ENCODE results near the gene BTN1A1.
"Not testable (repeated sequence)": the region's sequence is repeated elsewhere in the genome, so short reads cannot be mapped to it uniquely, and the experiment has no call there.

BTN1A1 gene

DNA sequence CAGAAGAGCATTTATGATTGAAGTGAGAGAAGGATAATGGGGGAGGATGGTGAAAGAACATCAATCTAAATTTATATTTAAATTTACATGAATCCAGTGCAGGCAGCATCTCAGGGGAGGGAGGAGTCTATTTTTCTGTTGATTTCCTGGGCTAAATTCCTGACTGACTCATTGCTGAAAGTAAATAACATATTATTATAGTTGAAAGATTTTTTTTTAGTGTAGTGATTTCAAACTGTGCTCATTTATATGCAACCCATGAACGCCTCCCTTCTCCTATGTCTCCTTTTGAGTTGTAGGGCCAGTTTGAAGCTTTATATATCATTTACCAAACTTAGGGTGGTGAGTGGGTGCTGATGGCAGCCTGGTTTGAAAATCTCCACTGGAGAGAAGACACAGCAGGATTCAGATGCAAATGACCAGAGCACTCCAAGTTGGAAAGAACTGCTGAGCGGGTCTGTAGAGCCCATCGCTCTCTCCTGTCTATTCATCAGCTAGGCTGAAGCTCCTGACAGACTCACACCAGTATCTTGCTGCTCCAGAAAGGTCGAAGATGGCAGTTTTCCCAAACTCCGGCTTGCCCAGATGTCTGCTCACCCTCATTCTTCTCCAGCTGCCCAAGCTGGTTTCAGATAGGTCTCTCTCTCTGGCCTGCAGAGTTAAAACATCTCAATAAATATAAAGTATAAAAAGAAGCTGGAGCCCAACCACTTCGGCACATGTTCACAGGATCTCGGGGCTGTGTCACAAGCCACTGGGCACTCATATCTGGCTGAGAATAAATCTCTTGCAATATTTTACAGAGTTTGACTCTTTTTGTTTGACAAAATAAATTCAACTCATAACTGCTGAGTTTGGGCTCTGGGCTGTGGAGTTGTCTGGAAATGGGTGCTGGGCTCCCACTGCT is 24.0 kb upstream of the BTN1A1 start:
- DNase-seq (ENCODE audit: low spot score): no peak

DNA sequence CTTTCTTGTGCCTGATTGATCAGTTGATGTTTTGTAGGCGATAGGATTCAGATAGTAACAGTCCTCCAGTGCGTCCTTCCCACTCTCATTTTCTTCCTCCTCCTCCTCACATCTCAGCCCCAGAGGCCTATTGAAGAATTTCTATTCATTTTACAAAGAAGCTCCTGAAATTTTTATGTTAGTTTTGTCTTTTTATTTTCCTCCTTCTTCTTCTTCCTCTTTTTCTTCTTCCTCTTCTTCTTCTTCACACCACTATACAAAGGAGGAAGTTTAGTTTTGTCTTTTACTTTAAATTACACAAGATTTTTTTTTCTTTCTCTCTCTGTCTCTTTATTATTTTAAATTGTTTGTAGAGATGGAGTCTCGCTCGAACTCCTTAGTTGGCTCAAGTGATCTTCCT is 23.2 kb upstream of the BTN1A1 start:
- DNase-seq (ENCODE audit: low spot score): no peak

DNA sequence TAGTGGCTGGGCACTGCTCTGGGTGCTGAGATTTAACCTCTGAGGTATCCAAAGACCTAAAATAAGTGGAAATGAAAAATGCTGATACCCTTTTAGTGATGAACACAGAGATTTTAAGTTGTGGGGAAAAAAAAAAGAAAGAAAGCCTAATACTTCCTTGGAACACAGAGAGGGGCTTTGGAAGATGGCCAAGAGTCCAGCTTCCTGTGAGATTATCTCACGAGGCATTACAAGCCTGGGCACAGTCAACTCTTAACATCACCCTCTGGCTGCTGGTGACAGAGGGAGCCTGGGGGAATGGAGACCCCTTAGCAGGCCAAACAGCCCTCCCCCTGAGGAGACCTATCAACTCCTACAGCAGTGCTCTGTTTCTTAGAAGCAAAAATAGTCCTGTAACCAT is 22.7 kb upstream of the BTN1A1 start:
- DNase-seq (ENCODE audit: low spot score): no peak

DNA sequence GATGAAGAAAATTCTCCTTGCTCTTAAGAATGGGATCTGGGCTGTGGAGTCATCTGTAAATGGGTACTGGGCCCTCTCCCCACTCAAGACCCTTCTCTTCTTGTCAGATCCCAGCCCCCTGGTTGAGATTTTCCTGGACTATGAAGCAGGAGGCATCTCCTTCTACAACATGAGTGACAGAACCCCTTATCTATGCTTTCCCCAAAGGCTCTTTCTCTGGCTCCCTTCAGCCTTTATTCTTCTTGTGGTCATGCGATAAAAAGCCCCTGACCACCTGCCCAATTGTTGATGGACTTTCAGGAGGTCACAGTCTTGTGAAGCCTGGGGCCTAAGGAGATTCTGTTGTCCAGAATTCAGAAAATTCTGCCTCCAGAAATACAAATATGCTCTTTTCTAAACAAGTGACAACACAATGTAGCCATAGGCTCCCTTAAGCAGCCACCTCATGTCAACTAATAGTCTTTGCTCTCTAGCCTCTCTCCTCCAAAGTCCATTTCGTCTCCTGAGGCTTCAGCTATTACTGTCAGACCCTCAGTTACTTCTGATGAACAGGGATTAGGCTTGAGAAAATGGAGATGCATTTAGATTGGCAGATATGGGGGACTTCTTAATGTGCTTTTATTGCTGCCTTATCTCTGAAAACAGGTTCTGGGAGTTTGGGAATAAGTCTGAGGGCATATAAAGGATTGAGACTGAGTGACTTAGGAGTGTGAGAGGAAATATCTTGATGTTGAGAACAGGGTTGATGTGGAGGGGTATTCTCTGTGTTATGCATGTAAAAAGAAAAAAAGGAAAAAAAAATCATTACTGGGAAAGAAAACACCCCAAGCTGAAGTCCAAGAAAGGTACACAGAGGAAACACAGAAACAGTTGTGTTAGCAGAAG is 21.8 kb upstream of the BTN1A1 start:
- DNase-seq (ENCODE audit: low spot score): no peak

DNA sequence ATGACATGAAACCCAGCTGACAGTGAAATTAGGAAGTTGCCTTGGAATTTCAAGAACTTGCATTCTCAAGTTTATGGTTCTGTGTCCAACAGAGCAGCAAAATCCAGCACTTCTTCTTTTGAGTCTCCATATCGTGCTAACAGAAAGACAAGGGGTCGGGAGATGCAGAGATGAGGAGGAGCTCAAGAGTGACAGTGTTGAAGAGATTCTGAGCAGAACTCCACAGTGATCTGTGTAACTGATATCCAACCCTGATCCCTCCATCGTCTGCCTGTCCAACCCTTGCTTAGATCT is 21.2 kb upstream of the BTN1A1 start:
- DNase-seq (ENCODE audit: low spot score): no peak

DNA sequence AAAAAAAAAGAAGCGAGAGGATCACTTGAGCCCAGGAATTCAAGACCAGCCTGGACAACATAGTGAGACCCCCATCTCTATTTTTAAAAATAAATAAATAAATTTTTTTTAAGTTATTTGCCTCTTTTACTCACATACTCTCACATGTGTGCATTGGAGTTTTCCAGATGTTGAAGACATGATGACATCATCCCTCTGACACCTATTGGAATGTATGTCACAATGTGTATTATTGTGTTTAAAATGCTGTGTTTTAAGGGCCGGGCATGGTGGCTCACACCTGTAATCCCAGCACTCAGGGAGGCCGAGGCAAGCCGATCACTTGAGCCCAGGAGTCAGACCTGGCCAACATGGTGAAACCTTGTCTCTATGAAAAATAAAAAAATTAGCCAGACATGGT is 17.8 kb upstream of the BTN1A1 start:
- DNase-seq (ENCODE audit: low spot score): no peak

DNA sequence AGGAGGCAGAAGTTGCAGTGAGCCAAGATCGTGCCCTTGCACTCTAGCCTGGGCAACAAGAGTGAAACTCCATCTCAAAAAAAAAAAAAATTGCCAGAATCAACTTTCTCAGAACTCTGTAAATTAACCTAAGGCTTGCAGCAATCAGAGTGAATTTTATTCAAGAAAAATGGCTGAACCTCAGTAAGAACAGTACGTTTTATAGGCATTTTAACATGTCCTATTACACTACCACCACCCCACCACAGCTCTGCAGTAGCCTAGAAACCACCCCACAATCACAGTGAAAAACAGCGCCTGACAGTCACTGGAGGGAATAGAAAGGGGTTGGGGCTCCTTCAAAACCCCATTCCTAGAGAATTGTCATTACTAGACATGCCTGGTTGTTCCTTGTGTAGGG is 16.4 kb upstream of the BTN1A1 start:
- DNase-seq (ENCODE audit: low spot score): no peak

DNA sequence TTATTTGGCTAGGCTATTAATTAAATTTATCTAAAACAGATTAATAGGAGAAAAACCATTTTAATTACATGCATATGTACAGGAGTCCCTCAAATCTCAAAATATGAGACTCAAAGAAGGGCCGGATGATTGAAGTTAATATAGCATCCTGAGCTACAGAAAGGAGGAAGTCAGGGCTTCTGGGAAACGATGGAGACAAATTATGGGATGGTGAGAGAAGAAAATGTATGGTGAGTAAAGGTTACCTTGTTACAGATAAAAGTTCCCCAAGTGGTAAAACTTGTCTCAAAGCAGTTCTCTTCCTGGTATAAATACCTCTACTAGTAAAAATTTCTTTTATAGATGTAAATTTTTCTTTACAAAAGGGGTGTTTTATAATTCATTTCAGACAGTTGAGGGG is 15.9 kb upstream of the BTN1A1 start:
- no peak for DNase-seq (ENCODE audit: low spot score)

DNA sequence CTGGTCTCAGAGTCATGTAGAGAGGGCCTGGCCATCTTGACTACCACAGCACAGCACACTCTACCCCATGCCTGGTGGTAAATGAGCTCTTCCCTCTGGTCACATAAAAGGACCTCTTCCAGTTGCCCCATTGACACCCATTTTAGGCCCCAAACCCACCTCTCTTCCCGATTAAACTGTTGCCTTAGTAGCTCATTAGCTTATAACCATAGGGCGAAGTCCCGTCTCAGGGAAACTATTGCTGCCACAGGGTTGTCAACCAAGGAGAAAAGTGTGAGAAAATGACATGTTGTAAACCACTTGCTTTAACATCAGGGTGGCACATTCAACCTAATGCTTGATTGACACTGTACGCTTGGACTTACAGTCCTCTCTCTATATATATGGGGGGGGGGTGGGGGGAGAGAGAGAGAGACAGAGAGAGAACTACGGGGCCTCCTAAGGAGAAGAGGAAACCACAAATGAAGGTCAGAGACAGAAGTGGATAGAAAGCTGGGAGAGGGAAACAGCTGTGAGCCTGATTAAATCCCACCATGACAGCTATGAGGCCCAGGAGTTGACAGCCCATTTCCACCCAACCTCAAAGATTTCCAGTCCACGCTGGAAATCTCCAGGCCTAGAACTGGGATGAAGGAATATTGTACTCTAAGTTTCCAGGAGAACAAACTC is 14.9 kb upstream of the BTN1A1 start:
- no peak for DNase-seq (ENCODE audit: low spot score)

DNA sequence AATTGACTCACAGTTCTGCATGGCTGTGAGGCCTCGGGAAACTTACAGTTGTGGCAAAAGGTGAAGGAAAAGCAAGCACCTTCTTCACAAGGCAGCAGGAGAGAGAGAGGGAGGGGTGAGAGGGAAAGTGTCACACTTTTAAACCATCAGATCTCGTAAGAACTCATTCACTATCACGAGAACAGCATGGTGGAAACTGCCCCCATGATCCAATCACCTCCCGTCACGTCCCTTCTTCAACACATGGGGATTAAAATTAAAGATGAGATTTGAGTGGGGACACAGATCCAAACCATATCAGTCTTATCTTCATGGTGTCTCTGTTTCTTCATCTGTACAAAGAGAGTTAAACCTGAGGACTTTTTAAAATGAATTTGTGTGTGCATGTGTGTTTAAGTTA is 13.7 kb upstream of the BTN1A1 start:
- no peak for DNase-seq (ENCODE audit: low spot score)

DNA sequence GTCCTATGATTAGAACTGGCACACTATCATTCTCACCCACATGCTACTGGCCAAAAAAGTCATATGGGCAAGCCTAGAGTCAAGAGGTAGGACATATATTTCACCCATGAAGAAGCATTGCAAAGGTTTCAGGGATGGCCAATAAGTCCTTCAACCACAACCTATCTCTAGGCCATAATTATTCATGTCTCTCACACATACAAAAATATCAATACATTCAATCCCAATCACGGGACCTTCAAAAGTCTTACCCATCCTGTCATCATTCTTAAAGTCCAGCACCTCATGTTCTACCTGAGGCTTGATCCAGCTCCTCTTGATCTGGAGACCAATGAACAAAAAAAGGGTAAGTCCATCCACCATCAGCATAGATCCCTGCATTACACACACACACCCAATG is 12.6 kb upstream of the BTN1A1 start:
- no peak for DNase-seq (ENCODE audit: low spot score)

DNA sequence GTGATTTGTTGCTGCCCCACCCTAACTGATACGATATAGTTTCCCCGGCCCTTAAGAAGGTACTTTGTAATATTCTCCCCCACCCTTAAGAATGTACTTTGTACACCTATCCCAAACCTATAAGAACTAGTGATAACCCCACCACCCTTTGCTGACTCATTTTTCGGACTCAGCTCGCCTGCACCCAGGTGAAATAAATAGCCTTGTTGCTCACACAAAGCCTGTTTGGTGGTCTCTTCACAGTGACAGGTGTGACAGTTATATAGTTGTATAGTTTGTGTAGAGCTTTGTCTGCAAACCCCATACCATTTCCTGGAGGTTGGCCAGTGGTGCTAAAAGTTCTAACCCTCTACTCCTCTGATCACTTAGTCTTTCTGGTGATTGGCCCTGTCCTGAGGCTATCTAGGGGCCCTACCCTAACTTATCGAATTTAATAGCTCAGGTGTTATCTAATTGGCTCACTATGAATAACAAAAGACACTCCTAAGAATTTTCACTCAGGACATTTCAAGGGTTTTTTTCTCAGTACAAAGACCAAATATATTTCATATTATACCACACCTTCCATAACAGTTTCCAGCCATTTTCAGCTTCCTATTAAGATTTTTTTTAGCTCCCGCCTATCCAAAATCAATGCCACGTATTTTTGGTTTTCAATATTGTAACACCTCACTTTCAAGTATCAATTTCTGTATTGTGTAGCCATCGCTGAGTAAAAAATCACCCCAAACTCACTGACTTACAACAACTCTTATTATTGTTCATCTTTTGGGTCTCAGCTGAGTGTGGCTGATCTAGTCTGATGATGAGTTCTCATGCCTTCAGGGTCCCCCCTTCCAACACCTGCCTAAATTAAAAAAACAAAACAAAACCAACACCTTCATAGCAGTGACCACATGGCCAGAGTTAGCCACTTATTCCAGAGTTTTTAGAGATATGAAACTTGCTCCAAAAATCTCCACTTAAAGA is 9.8 kb upstream of the BTN1A1 start:
- DNase-seq (ENCODE audit: low spot score): peak; percentile 24

DNA sequence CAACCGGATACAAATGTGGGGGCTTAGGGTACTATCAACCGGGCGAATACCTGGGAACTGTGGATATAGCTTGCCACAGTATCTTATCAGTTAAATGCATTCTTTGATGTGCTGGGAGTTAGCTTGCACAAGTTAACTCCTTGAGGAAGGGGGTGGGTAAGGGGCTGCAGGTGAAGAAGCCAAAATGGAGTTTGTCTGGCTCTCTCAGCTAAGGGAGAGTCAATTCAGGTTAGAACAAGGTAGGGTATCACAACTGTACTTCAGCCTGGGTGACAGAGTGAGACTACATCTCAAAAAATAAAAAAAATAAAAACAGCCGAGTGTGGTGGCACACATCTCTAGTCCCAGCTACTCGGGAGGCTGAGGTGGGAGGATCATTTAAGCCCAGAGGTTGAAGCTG is 8.5 kb upstream of the BTN1A1 start:
- DNase-seq (ENCODE audit: low spot score): no peak

DNA sequence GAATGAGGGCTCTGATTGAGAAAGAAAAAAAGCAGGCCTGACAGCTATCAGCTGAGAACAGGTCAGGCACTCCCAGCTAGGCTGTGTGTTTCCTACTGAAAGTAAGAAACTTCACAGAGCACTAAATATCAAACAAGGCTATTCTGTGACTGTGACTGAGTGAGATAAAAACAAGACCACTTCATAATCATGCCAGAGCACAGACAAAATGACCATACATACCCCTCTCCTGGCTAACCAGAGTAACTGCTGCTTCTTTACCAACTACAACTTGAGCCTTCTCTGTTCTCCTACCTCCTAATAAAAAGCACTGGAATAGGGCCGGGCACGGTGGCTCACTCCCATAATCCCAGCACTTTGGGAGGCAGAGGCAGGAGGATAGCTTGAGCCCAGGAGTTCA is 6.8 kb upstream of the BTN1A1 start:
- DNase-seq (ENCODE audit: low spot score): no peak

DNA sequence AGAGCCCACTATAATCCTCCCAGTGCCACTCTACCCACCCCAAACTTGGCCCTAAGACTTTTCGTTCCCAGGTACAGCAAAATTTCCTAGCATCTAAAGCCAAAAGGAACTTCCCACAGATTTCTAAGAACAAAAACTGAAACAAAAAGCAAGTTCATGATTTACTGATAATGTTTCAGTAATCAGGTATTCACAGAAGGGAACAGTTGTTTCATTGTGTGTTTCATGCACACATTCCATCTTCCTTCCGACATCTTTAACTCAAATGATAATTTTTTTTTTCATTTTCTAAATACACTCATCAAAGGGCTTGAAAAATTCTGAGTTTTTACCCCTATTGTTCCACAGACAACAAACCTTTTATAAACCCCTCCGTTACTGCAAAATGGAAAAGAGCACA is 6.0 kb upstream of the BTN1A1 start:
- DNase-seq (ENCODE audit: low spot score): no peak

DNA sequence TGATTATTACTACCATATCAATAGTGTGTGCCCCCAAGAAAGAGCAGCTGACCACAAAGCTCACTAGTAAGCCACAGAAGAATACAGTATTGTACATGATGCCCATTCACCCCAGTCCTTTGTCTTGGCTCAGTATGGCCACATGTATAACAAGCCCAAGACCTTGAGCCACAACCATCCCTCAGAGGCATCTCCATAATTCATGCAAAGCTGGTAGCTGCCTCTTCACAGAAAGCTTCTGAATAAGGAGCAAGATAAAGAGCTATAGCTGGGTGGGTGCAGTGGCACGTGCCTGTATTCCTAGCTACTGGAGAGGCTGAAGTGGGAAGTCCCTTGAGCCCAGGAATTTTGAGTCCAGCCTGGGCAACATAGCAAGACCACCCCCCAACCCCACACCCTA is 4.8 kb upstream of the BTN1A1 start:
- DNase-seq (ENCODE audit: low spot score): no peak

DNA sequence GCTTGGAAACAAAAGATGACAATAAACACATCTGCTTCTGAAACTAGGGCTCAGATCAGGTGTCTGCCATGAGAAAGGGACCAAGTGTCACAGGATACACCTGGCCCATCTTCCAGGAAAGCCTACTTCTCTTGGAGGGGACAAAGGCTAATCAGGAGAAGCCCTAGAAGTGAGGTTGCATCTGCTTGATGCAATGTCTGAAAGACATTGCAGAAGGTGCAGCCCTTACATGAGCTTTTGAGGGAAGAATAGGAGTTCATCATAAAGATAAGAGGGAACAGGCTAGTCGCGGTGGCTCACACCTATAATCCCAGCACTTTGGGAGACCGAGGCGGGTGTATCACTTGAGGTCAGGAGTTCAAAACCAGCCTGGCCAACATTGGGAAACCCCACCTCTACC is 2.5 kb upstream of the BTN1A1 start:
- no peak for DNase-seq (ENCODE audit: low spot score)

DNA sequence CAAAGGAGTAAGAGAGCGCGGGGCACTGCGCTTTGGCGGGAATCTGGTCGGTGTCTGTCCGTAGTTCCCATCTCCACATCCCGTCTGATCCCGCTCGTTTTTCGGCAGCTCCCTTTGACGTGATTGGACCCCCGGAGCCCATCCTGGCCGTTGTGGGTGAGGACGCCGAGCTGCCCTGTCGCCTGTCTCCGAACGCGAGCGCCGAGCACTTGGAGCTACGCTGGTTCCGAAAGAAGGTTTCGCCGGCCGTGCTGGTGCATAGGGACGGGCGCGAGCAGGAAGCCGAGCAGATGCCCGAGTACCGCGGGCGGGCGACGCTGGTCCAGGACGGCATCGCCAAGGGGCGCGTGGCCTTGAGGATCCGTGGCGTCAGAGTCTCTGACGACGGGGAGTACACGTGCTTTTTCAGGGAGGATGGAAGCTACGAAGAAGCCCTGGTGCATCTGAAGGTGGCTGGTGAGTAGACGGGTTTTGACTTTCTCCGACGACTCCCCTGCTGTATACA is 1.4 kb downstream of the BTN1A1 start:
- peak; percentile 16 for DNase-seq (ENCODE audit: low spot score)

DNA sequence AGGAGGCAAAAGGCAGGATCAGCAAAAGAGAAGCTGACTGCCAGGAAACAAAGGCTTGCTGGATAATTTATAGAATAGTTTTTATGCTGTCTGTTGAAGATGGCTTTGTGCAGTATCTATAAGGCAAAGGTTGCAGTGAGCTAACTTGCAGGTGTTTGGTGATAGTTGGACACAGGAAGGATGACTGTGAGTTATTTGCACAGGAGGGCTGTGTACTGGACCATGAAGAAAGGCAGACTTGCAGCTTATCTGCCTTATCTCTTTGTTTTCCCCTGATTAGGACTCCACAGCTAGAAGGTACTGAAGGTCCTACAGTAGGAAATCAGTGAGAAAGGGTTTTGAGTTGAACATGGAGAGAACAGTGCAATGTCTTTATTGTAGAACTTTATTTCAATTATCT is 2.1 kb downstream of the BTN1A1 start:
- no peak for DNase-seq (ENCODE audit: low spot score)

DNA sequence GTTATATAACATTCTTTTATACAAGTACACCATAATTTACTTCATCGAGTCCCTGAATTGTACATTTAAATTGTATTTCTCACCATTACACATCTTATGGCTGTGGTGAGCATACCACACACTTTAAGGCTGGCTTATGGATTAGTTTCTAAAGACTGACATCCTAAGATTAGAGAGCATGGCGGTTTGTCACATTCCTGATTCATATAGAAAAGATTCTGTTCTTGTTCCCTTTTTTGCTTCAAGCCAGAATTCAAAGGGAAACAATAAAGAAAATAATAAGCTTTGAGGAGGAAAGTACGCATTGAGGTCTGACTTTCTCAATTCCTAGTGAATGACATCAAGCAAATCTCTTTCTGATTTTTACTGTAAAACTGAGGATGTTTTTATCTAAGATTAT is 2.5 kb downstream of the BTN1A1 start:
- no peak for DNase-seq (ENCODE audit: low spot score)

DNA sequence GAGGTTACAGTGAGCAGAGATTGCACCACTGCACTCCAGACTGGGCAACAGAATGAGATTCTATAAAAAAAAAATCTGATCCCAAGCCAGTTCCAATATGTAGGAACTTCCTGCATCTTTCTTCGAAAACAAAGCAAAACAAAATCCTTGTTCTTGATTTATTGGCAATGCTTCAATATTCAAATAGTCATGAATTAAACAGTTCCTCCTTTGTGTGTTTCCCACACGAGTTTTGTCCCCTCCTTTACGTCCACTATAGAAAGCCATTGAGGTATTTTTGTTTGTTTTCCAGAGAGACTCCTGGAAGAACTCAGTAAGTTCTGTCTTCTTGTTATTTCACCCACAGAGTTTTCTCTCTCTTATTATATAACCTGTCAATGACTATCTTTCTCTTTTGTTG is 7.6 kb downstream of the BTN1A1 start:
- DNase-seq (ENCODE audit: low spot score): no peak

DNA sequence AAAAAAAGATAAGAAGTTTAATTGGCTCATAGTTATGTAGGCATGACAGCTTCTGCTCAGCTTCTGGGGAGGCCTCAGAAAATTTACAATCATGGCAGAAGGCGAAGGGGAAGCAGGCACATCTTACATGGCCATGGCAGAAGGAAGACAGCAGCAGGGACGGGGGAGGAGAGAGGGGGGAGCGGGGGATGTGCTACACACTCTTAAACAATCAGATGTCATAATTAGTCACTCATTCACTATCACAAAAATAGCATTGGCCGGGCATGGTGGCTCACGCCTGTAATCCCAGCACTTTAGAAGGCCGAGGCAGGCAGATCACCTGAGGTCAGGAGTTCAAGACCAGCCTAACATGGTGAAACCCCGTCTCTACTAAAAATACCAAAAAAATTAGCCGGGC is 10.9 kb downstream of the BTN1A1 start:
- not testable (repeated sequence) for DNase-seq (ENCODE audit: low spot score)

Data from activated CD4-positive, alpha-beta T cell treated with anti-CD3 and anti-CD28 coated beads, Interleukin-2, Interleukin-4, amounts not matched to agents 100 ng/mL and 50 ng/mL, durations not matched to agents 16 hours and 8 hours (primary cell).